Measurements from ENCODE around the gene ARHGAP22. TPM values are rescaled to one million over a fixed set of nuclear protein-coding genes. Genes with fewer than 3 reads are reported as not detected.

The ARHGAP22 gene
- total RNA-seq, 1 donor from 2014 or later = 5.1 TPM

GRCh38 chr10:48456808-48457761, 147.8 kb downstream of the ARHGAP22 start:
- Mint-ChIP-seq H3K27me3 (no peaks in the 10 kb centered on the region), H3K9me3 (no peaks in the 10 kb centered on the region), H3K4me1 (ENCODE audit: unreplicated experiment) (no peaks in the 10 kb centered on the region), H3K36me3 (no peaks in the 10 kb centered on the region), H3K4me3 (no peak overlapping the region), H3K27ac (no peak overlapping the region)
- peak; percentile 65 for DNase-seq (ENCODE audit: extremely low spot score, unreplicated experiment)
- no peak for TF ChIP-seq CTCF (conservative IDR thresholded peaks at IDR 0.05)

- Mint-ChIP-seq H3K4me3 (no peak overlapping the region), H3K27ac (no peak overlapping the region), H3K27me3 (no peaks in the 10 kb centered on the region), H3K36me3 (no peaks in the 10 kb centered on the region), H3K9me3 (no peaks in the 10 kb centered on the region), H3K4me1 (ENCODE audit: unreplicated experiment) (no peaks in the 10 kb centered on the region)
- peak; percentile 67 for DNase-seq (ENCODE audit: extremely low spot score, unreplicated experiment)
- TF ChIP-seq CTCF (conservative IDR thresholded peaks at IDR 0.05) = no peak
Observed at GRCh38 chr10:48456361-48456804, 148.5 kb downstream of the ARHGAP22 start.

- DNase-seq (ENCODE audit: extremely low spot score, unreplicated experiment) = peak; percentile 55
- Mint-ChIP-seq H3K36me3 (no peaks in the 10 kb centered on the region), H3K4me1 (ENCODE audit: unreplicated experiment) (no peaks in the 10 kb centered on the region), H3K9me3 (no peaks in the 10 kb centered on the region), H3K27ac (no peak overlapping the region), H3K27me3 (no peaks in the 10 kb centered on the region), H3K4me3 (no peak overlapping the region)
- TF ChIP-seq CTCF (conservative IDR thresholded peaks at IDR 0.05) = no peak
Observed at GRCh38 chr10:48455392-48456151, 149.3 kb downstream of the ARHGAP22 start.

GRCh38 chr10:48455055-48455391, 149.8 kb downstream of the ARHGAP22 start:
- no peak overlapping the region for H3K27ac Mint-ChIP-seq
- peak; percentile 58 for DNase-seq (ENCODE audit: extremely low spot score, unreplicated experiment)
- no peaks in the 10 kb centered on the region for H3K9me3 Mint-ChIP-seq
- no peaks in the 10 kb centered on the region for H3K4me1 Mint-ChIP-seq (ENCODE audit: unreplicated experiment)
- H3K4me3 Mint-ChIP-seq = no peak overlapping the region
- no peak for TF ChIP-seq CTCF (conservative IDR thresholded peaks at IDR 0.05)
- H3K27me3 Mint-ChIP-seq = no peaks in the 10 kb centered on the region
- no peaks in the 10 kb centered on the region for H3K36me3 Mint-ChIP-seq

GRCh38 chr10:48454302-48455054, 150.4 kb downstream of the ARHGAP22 start:
- H3K4me3 Mint-ChIP-seq = no peak overlapping the region
- no peaks in the 10 kb centered on the region for H3K27me3 Mint-ChIP-seq
- no peak for TF ChIP-seq CTCF (conservative IDR thresholded peaks at IDR 0.05)
- no peaks in the 10 kb centered on the region for H3K36me3 Mint-ChIP-seq
- peak overlapping the region; percentile 18 for H3K27ac Mint-ChIP-seq
- H3K9me3 Mint-ChIP-seq = no peaks in the 10 kb centered on the region
- H3K4me1 Mint-ChIP-seq (ENCODE audit: unreplicated experiment) = no peaks in the 10 kb centered on the region
- peak; percentile 64 for DNase-seq (ENCODE audit: extremely low spot score, unreplicated experiment)
